ENCODE data around the gene MAPKAP1. TPM values are rescaled to one million over a fixed set of nuclear protein-coding genes. Genes with fewer than 3 reads are reported as not detected.

The MAPKAP1 gene
- total and polyA plus RNA-seq, 2 of the 13 experiments (the other 11 are each of a cell fraction or from before 2014, with no cell fraction given): 45.0 to 64.3 TPM

GRCh38 chr9:125706651-125707471 lies at the start of gene MAPKAP1 (continued):
- TF ChIP-seq, protein P1, sequence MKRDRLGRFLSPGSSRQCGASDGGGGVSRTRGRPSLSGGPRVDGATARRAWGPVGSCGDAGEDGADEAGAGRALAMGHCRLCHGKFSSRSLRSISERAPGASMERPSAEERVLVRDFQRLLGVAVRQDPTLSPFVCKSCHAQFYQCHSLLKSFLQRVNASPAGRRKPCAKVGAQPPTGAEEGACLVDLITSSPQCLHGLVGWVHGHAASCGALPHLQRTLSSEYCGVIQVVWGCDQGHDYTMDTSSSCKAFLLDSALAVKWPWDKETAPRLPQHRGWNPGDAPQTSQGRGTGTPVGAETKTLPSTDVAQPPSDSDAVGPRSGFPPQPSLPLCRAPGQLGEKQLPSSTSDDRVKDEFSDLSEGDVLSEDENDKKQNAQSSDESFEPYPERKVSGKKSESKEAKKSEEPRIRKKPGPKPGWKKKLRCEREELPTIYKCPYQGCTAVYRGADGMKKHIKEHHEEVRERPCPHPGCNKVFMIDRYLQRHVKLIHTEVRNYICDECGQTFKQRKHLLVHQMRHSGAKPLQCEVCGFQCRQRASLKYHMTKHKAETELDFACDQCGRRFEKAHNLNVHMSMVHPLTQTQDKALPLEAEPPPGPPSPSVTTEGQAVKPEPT (CRISPR knock-in tag; IDR thresholded peaks at IDR 0.05; ENCODE audit: low read depth): no peak
- TF ChIP-seq ZKSCAN5 (CRISPR knock-in tag; IDR thresholded peaks at IDR 0.05) (no peak), SNRNP70 (IDR thresholded peaks at IDR 0.05; ENCODE audit: low read depth, low read length) (no peak), ZNF709 (CRISPR knock-in tag; IDR thresholded peaks at IDR 0.05) (peak; percentile 90), RBM39 (IDR thresholded peaks at IDR 0.05; ENCODE audit: low read depth, low read length, poor library complexity, severe bottlenecking) (peak; percentile 52), ZNF749 (CRISPR knock-in tag; IDR thresholded peaks at IDR 0.05; ENCODE audit: borderline replicate concordance) (0 out of 2 replicates have a peak, but pooled peaks have one; percentile 19), ZNF570 (CRISPR knock-in tag; IDR thresholded peaks at IDR 0.05; ENCODE audit: borderline replicate concordance) (no peak), SCMH1 (CRISPR knock-in tag; IDR thresholded peaks at IDR 0.05; ENCODE audit: borderline replicate concordance) (no peak), NFKB2 (CRISPR knock-in tag; IDR thresholded peaks at IDR 0.05; ENCODE audit: borderline replicate concordance) (peak; percentile 51; the same call in 1 of the 2 replicates), HDAC2 (CRISPR knock-in tag; IDR thresholded peaks at IDR 0.05) (peak; percentile 62), ZNF782 (CRISPR knock-in tag; IDR thresholded peaks at IDR 0.05; ENCODE audit: borderline replicate concordance) (no peak; the same call in 1 of the 2 replicates), E2F1 (CRISPR knock-in tag; IDR thresholded peaks at IDR 0.05) (no peak), MZF1 (CRISPR knock-in tag; IDR thresholded peaks at IDR 0.05; ENCODE audit: borderline replicate concordance) (no peak), ZNF562 (CRISPR knock-in tag; IDR thresholded peaks at IDR 0.05; ENCODE audit: borderline replicate concordance) (no peak), ZNF451 (CRISPR knock-in tag; IDR thresholded peaks at IDR 0.05) (peak; percentile 72; the same call in 1 of the 2 replicates), NFYB (CRISPR knock-in tag; IDR thresholded peaks at IDR 0.05) (no peak), ZNF20 (CRISPR knock-in tag; IDR thresholded peaks at IDR 0.05) (no peak), DBP (CRISPR knock-in tag; IDR thresholded peaks at IDR 0.05; ENCODE audit: not compliant biosample characterization) (no peak), MATR3 (CRISPR knock-in tag; IDR thresholded peaks at IDR 0.05) (no peak), MTERF4 (CRISPR knock-in tag; IDR thresholded peaks at IDR 0.05) (no peak; the same call in 1 of the 2 replicates), HNF4G (IDR thresholded peaks at IDR 0.05; ENCODE audit: borderline replicate concordance, low read depth, low read length) (no peak), HNF4G (CRISPR knock-in tag; IDR thresholded peaks at IDR 0.05; ENCODE audit: borderline replicate concordance, low read depth) (no peak)
- TF ChIP-seq, protein P2, sequence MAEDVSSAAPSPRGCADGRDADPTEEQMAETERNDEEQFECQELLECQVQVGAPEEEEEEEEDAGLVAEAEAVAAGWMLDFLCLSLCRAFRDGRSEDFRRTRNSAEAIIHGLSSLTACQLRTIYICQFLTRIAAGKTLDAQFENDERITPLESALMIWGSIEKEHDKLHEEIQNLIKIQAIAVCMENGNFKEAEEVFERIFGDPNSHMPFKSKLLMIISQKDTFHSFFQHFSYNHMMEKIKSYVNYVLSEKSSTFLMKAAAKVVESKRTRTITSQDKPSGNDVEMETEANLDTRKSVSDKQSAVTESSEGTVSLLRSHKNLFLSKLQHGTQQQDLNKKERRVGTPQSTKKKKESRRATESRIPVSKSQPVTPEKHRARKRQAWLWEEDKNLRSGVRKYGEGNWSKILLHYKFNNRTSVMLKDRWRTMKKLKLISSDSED (CRISPR knock-in tag; IDR thresholded peaks at IDR 0.05): no peak

Measured in HepG2 (cell line).